ENCODE results near the gene ZFPM1.

Gene ZFPM1

GRCh38 chr16:88430185-88430523 is 22.9 kb upstream of the ZFPM1 start:
- H3K9me3 ChIP-seq (ENCODE audit: control insufficient read depth, insufficient read depth, low read length) = no peaks in the 10 kb centered on the region
- no peak overlapping the region for H3K9ac ChIP-seq (ENCODE audit: low read depth, low read length)
- H3K4me1 ChIP-seq (ENCODE audit: control insufficient read depth, insufficient read depth, low read length) = no peaks in the 10 kb centered on the region
- H3K36me3 ChIP-seq (ENCODE audit: control insufficient read depth, insufficient read depth, low read length) = no peaks in the 10 kb centered on the region
- no peaks in the 10 kb centered on the region for H3K27me3 ChIP-seq (ENCODE audit: control insufficient read depth, insufficient read depth, low read length)
- H3K4me3 ChIP-seq (ENCODE audit: low read depth, low read length) = no peak overlapping the region

DNA sequence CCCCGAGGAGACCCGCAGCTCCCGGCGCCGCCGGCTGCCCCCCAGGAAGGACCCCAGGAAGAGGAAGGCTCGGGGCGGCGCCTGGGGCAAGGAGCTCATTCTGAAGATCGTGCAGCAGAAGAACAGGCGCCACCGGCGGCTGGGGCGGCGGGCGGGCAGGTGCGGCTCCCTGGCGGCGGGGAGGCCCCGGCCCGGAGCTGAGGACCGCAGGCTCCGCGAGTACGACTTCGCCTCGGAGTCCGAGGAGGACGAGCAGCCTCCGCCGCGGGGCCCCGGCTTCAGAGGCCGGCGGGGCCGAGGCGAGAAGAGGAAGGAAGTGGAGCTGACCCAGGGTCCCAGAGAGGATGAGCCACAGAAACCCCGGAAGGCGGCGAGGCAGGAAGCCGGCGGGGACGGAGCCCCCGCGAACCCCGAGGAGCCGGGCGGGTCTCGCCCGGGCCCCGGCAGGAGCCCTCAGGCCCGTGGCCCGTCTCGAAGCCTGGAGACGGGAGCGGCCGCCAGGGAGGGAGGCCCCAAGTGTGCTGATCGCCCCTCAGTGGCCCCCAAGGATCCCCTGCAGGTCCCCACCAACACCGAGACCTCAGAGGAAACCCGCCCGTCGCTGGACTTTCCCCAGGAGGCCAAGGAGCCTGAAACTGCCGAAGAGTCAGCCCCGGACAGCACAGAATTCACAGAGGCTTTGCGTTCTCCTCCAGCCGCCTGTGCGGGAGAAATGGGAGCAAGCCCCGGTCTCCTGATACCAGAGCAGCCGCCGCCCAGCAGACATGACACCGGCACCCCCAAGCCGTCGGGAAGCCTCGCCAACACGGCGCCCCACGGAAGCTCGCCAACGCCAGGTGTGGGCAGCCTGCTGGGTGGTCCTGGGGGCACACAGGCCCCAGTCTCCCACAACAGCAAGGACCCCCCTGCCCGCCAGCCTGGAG is 22.3 kb upstream of the ZFPM1 start:
- no peak overlapping the region for H3K9ac ChIP-seq (ENCODE audit: low read depth, low read length)
- H3K27me3 ChIP-seq (ENCODE audit: control insufficient read depth, insufficient read depth, low read length) = no peaks in the 10 kb centered on the region
- H3K4me1 ChIP-seq (ENCODE audit: control insufficient read depth, insufficient read depth, low read length) = no peaks in the 10 kb centered on the region

DNA sequence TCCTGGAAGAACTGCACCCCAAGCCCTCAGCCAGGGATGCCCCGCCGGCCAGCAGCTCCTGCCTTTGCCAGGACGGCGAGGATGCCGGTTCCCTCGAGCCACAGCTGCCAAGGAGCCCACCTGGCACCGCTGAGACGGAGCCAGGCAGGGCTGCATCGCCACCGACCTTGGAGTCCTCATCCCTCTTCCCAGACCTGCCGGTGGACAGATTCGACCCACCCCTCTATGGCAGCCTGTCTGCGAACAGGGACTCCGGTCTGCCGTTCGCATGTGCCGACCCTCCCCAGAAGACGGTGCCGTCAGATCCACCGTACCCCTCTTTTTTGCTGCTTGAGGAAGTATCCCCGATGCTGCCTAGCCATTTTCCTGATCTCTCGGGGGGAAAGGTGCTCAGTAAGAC is 21.4 kb upstream of the ZFPM1 start:
- no peaks in the 10 kb centered on the region for H3K27me3 ChIP-seq (ENCODE audit: control insufficient read depth, insufficient read depth, low read length)
- H3K9me3 ChIP-seq (ENCODE audit: control insufficient read depth, insufficient read depth, low read length) = no peaks in the 10 kb centered on the region
- H3K4me3 ChIP-seq (ENCODE audit: low read depth, low read length) = no peak overlapping the region
- no peaks in the 10 kb centered on the region for H3K4me1 ChIP-seq (ENCODE audit: control insufficient read depth, insufficient read depth, low read length)
- no peaks in the 10 kb centered on the region for H3K36me3 ChIP-seq (ENCODE audit: control insufficient read depth, insufficient read depth, low read length)
- H3K9ac ChIP-seq (ENCODE audit: low read depth, low read length) = no peak overlapping the region

More for the DNA sequence above, 22.3 kb upstream of the ZFPM1 start:
- Histone ChIP-seq H3K4me3 (ENCODE audit: low read depth, low read length) (no peak overlapping the region), H3K9me3 (ENCODE audit: control insufficient read depth, insufficient read depth, low read length) (no peaks in the 10 kb centered on the region), H3K36me3 (ENCODE audit: control insufficient read depth, insufficient read depth, low read length) (no peaks in the 10 kb centered on the region)

DNA sequence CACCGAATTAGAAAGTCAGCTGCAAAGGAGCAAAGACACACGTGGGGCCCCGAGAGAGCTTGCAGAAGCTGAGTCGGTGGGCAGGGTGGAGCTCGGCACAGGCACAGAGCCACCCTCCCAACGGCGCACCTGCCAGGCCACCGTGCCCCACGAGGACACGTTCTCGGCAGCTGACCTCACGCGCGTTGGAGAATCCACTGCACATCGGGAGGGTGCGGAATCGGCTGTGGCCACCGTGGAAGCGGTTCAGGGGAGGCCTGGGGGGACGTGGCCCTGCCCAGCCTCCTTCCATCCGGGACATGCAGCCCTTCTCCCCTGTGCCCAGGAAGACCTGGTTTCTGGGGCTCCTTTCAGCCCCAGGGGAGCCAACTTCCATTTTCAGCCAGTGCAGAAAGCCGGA is 20.9 kb upstream of the ZFPM1 start:
- H3K36me3 ChIP-seq (ENCODE audit: control insufficient read depth, insufficient read depth, low read length) = no peaks in the 10 kb centered on the region
- H3K9me3 ChIP-seq (ENCODE audit: control insufficient read depth, insufficient read depth, low read length) = no peaks in the 10 kb centered on the region
- H3K27me3 ChIP-seq (ENCODE audit: control insufficient read depth, insufficient read depth, low read length) = no peaks in the 10 kb centered on the region
- H3K9ac ChIP-seq (ENCODE audit: low read depth, low read length) = no peak overlapping the region
- no peak overlapping the region for H3K4me3 ChIP-seq (ENCODE audit: low read depth, low read length)
- no peaks in the 10 kb centered on the region for H3K4me1 ChIP-seq (ENCODE audit: control insufficient read depth, insufficient read depth, low read length)

GRCh38 chr16:88432753-88433152 is 20.3 kb upstream of the ZFPM1 start:
- Histone ChIP-seq H3K4me1 (ENCODE audit: control insufficient read depth, insufficient read depth, low read length) (no peaks in the 10 kb centered on the region), H3K27me3 (ENCODE audit: control insufficient read depth, insufficient read depth, low read length) (no peaks in the 10 kb centered on the region), H3K36me3 (ENCODE audit: control insufficient read depth, insufficient read depth, low read length) (no peaks in the 10 kb centered on the region), H3K9me3 (ENCODE audit: control insufficient read depth, insufficient read depth, low read length) (no peaks in the 10 kb centered on the region), H3K9ac (ENCODE audit: low read depth, low read length) (no peak overlapping the region), H3K4me3 (ENCODE audit: low read depth, low read length) (no peak overlapping the region)

DNA sequence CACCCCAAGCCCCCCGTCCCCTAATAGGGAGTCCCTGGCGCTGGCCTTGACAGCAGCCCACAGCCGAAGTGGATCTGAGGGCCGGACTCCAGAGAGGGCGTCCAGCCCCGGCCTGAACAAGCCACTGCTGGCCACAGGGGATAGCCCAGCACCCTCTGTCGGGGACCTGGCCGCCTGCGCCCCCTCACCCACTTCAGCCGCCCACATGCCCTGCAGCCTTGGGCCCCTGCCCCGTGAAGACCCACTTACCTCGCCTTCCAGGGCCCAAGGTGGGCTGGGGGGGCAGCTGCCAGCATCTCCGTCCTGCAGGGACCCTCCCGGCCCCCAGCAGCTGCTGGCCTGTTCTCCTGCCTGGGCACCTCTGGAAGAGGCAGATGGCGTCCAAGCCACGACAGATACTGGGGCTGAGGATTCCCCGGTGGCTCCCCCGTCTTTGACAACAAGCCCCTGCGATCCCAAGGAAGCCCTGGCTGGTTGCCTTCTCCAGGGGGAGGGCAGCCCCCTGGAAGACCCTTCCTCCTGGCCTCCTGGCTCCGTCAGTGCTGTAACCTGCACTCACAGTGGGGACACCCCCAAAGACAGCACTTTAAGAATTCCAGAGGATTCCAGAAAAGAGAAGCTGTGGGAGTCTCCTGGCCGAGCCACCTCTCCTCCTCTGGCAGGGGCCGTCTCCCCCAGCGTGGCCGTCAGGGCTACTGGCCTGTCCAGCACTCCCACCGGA is 19.3 kb upstream of the ZFPM1 start:
- Histone ChIP-seq H3K36me3 (ENCODE audit: control insufficient read depth, insufficient read depth, low read length) (no peaks in the 10 kb centered on the region), H3K9me3 (ENCODE audit: control insufficient read depth, insufficient read depth, low read length) (no peaks in the 10 kb centered on the region), H3K4me1 (ENCODE audit: control insufficient read depth, insufficient read depth, low read length) (no peaks in the 10 kb centered on the region), H3K27me3 (ENCODE audit: control insufficient read depth, insufficient read depth, low read length) (no peaks in the 10 kb centered on the region), H3K9ac (ENCODE audit: low read depth, low read length) (no peak overlapping the region), H3K4me3 (ENCODE audit: low read depth, low read length) (no peak overlapping the region)

DNA sequence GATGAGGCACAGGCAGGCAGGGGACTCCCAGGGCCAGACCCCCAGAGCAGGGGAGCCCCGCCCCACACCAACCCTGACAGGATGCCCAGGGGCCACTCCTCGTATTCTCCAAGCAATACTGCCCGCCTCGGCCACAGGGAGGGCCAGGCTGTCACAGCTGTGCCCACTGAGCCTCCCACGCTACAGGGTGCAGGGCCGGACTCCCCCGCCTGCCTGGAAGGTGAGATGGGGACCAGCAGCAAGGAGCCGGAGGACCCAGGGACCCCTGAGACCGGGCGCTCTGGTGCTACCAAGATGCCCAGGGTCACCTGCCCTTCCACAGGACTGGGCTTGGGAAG is 18.8 kb upstream of the ZFPM1 start:
- Histone ChIP-seq H3K9me3 (ENCODE audit: control insufficient read depth, insufficient read depth, low read length) (no peaks in the 10 kb centered on the region), H3K36me3 (ENCODE audit: control insufficient read depth, insufficient read depth, low read length) (no peaks in the 10 kb centered on the region), H3K27me3 (ENCODE audit: control insufficient read depth, insufficient read depth, low read length) (no peaks in the 10 kb centered on the region), H3K9ac (ENCODE audit: low read depth, low read length) (no peak overlapping the region), H3K4me1 (ENCODE audit: control insufficient read depth, insufficient read depth, low read length) (no peaks in the 10 kb centered on the region), H3K4me3 (ENCODE audit: low read depth, low read length) (no peak overlapping the region)

DNA sequence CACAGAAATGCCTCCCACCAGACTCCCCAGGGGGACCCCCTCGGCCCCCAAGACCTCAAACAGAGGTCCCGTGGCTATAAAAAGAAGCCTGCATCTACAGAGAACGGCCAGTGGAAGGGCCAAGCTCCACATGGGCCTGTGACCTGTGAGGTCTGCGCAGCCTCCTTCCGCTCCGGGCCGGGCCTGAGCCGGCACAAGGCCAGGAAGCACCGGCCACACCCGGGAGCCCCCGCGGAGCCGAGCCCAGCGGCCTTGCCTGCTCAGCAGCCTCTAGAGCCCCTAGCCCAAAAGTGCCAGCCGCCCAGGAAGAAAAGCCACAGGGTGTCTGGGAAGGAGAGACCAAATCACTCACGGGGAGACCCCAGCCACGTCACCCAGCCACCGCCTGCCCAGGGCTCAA is 18.3 kb upstream of the ZFPM1 start:
- Histone ChIP-seq H3K9ac (ENCODE audit: low read depth, low read length) (no peak overlapping the region), H3K4me3 (ENCODE audit: low read depth, low read length) (no peak overlapping the region), H3K4me1 (ENCODE audit: control insufficient read depth, insufficient read depth, low read length) (no peaks in the 10 kb centered on the region), H3K27me3 (ENCODE audit: control insufficient read depth, insufficient read depth, low read length) (no peaks in the 10 kb centered on the region), H3K36me3 (ENCODE audit: control insufficient read depth, insufficient read depth, low read length) (no peaks in the 10 kb centered on the region), H3K9me3 (ENCODE audit: control insufficient read depth, insufficient read depth, low read length) (no peaks in the 10 kb centered on the region)

DNA sequence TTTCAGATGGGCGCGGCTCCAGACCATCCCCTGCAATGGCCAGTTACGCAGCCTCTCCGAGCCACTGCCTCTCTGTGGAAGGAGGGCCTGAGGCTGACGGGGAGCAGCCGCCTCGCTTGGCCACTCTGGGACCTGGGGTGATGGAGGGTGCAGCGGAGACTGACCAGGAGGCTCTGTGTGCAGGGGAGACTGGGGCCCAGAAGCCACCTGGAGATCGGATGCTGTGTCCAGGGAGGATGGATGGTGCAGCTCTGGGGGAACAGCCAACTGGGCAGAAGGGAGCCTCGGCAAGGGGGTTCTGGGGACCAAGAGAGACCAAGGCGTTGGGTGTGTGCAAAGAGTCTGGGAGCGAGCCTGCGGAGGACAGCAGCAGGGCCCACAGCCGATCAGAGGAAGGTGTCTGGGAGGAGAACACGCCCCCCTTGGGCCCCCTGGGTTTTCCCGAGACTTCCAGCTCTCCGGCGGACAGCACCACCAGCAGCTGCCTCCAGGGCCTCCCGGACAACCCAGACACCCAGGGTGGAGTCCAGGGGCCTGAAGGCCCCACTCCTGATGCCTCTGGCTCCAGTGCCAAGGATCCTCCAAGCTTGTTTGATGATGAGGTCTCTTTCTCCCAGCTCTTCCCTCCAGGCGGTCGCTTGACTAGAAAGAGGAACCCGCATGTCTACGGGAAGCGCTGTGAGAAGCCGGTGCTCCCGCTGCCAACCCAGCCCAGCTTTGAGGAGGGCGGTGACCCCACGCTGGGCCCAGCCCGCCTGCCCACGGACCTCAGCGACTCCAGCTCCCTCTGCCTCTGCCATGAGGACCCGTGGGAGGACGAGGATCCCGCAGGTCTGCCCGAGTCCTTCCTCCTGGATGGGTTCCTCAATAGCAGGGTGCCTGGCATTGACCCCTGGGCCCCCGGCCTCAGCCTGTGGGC is 17.4 kb upstream of the ZFPM1 start:
- no peaks in the 10 kb centered on the region for H3K27me3 ChIP-seq (ENCODE audit: control insufficient read depth, insufficient read depth, low read length)
- H3K36me3 ChIP-seq (ENCODE audit: control insufficient read depth, insufficient read depth, low read length) = no peaks in the 10 kb centered on the region
- no peak overlapping the region for H3K9ac ChIP-seq (ENCODE audit: low read depth, low read length)
- no peak overlapping the region for H3K4me3 ChIP-seq (ENCODE audit: low read depth, low read length)
- H3K9me3 ChIP-seq (ENCODE audit: control insufficient read depth, insufficient read depth, low read length) = no peaks in the 10 kb centered on the region
- no peaks in the 10 kb centered on the region for H3K4me1 ChIP-seq (ENCODE audit: control insufficient read depth, insufficient read depth, low read length)

- Histone ChIP-seq H3K9me3 (ENCODE audit: control insufficient read depth, insufficient read depth, low read length) (no peaks in the 10 kb centered on the region), H3K4me3 (ENCODE audit: low read depth, low read length) (no peak overlapping the region), H3K9ac (ENCODE audit: low read depth, low read length) (no peak overlapping the region), H3K27me3 (ENCODE audit: control insufficient read depth, insufficient read depth, low read length) (no peaks in the 10 kb centered on the region), H3K4me1 (ENCODE audit: control insufficient read depth, insufficient read depth, low read length) (no peaks in the 10 kb centered on the region), H3K36me3 (ENCODE audit: control insufficient read depth, insufficient read depth, low read length) (no peaks in the 10 kb centered on the region)
These were observed 16.3 kb upstream of the ZFPM1 start for GRCh38 chr16:88436796-88437195.

GRCh38 chr16:88437367-88437964 is 15.6 kb upstream of the ZFPM1 start:
- no peaks in the 10 kb centered on the region for H3K9me3 ChIP-seq (ENCODE audit: control insufficient read depth, insufficient read depth, low read length)
- H3K9ac ChIP-seq (ENCODE audit: low read depth, low read length) = no peak overlapping the region
- H3K4me3 ChIP-seq (ENCODE audit: low read depth, low read length) = no peak overlapping the region
- H3K36me3 ChIP-seq (ENCODE audit: control insufficient read depth, insufficient read depth, low read length) = no peaks in the 10 kb centered on the region
- H3K4me1 ChIP-seq (ENCODE audit: control insufficient read depth, insufficient read depth, low read length) = no peaks in the 10 kb centered on the region
- H3K27me3 ChIP-seq (ENCODE audit: control insufficient read depth, insufficient read depth, low read length) = no peaks in the 10 kb centered on the region
